NCI-H460 (cell line): ENCODE measurements around the gene UGT3A2. TPM values are rescaled to one million over a fixed set of nuclear protein-coding genes. Genes with fewer than 3 reads are reported as not detected.

Experiments used
- DNase-seq: peaks from one replicate; pipeline ENCODE4 v3.0.0-alpha.2; 2016; ENCODE audit warnings: low read depth; ENCODE audit errors: extremely low read depth
- small RNA-seq, 2 experiments: library from RNA; depleted of rRNA; stranded (forward); fragments of <200 nt; gene quantifications; one replicate each; pipeline ENCODE3, GENCODE V24; 2014
- total RNA-seq: library from RNA; depleted of rRNA; stranded (reverse); fragments of >200 nt; shearing (Covaris generic); gene quantifications from 2 replicates; pipeline ENCODE4 v1.2.3, GENCODE V29; 2014; rRNA removed

Gene UGT3A2
- total RNA-seq, 1 experiment from 2014 or later = not detected

- no peak for DNase-seq
Observed at GRCh38 chr5:36013182-36013581, 53.5 kb downstream of the UGT3A2 start.

- DNase-seq = no peak
Observed at GRCh38 chr5:36009698-36010097, 57.0 kb downstream of the UGT3A2 start.

- DNase-seq = no peak
Observed at GRCh38 chr5:36007366-36007765, 59.3 kb downstream of the UGT3A2 start.

- no peak for DNase-seq
Observed at GRCh38 chr5:36006163-36006562, 60.5 kb downstream of the UGT3A2 start.

GRCh38 chr5:36001032-36001431 is 65.7 kb downstream of the UGT3A2 start:
- DNase-seq = no peak

GRCh38 chr5:35999547-35999946 is 67.1 kb downstream of the UGT3A2 start:
- no peak for DNase-seq

- no peak for DNase-seq
Observed at GRCh38 chr5:35996076-35996475, 70.6 kb downstream of the UGT3A2 start.

GRCh38 chr5:35990941-35991611 is 75.6 kb downstream of the UGT3A2 start, which contains the start of gene UGT3A1:
Gene UGT3A1, minus strand, starts transcription at chr5:35991390. Its CDS starts 150 bp downstream, at chr5:35991240.
- DNase-seq = no peak

GRCh38 chr5:35990520-35990919 is 76.2 kb downstream of the UGT3A2 start:
- DNase-seq = no peak

GRCh38 chr5:35988529-35988928 is 78.2 kb downstream of the UGT3A2 start:
- no peak for DNase-seq

- no peak for DNase-seq
Observed at GRCh38 chr5:35987776-35988175, 78.9 kb downstream of the UGT3A2 start.

Small RNA genes lying within 50 kb of the gene (small RNA-seq; reads per million reads assigned to genes)
- gene AC016612.1 = 0 reads per million in 2 experiments

Other genes starting within 250 kb of the UGT3A2 start
- gene IL7R, start 210.0 kb downstream of the UGT3A2 start, total RNA-seq = not detected in 2 replicates
- gene CAPSL, start 128.3 kb downstream of the UGT3A2 start, total RNA-seq = not detected in 2 replicates
- gene UGT3A1, start 75.5 kb downstream of the UGT3A2 start, total RNA-seq = not detected in 2 replicates
- 9.7 and 11.5 TPM in 2 replicates for gene LMBRD2, start 85.0 kb upstream of the UGT3A2 start, total RNA-seq
- 33.3 and 35.0 TPM in 2 replicates for gene SKP2, start 85.2 kb upstream of the UGT3A2 start, total RNA-seq
- gene NADK2, start 175.0 kb upstream of the UGT3A2 start, total RNA-seq = 27.3 and 33.6 TPM in 2 replicates
- gene RANBP3L, start 235.0 kb upstream of the UGT3A2 start, total RNA-seq = 0.17 TPM in 1 of 2 replicates, not detected in the other